HG02571 (cell line): ENCODE results near the gene ACSBG1.

Experiments
- ATAC-seq: cut with Tn5 transposase; IDR thresholded peaks from one replicate; pipeline ENCODE4 v1.9.1; 2021; ENCODE audit warnings: mild to moderate bottlenecking, moderate library complexity; ENCODE audit not compliant: unreplicated experiment

ACSBG1 gene

GRCh38 chr15:78223396-78224022 lies 10.9 kb downstream of the ACSBG1 start:
- ATAC-seq, result no peak

GRCh38 chr15:78222745-78223395 lies 11.5 kb downstream of the ACSBG1 start:
- no peak for ATAC-seq

GRCh38 chr15:78220713-78221112 lies 13.7 kb downstream of the ACSBG1 start:
- ATAC-seq, result no peak

DNA sequence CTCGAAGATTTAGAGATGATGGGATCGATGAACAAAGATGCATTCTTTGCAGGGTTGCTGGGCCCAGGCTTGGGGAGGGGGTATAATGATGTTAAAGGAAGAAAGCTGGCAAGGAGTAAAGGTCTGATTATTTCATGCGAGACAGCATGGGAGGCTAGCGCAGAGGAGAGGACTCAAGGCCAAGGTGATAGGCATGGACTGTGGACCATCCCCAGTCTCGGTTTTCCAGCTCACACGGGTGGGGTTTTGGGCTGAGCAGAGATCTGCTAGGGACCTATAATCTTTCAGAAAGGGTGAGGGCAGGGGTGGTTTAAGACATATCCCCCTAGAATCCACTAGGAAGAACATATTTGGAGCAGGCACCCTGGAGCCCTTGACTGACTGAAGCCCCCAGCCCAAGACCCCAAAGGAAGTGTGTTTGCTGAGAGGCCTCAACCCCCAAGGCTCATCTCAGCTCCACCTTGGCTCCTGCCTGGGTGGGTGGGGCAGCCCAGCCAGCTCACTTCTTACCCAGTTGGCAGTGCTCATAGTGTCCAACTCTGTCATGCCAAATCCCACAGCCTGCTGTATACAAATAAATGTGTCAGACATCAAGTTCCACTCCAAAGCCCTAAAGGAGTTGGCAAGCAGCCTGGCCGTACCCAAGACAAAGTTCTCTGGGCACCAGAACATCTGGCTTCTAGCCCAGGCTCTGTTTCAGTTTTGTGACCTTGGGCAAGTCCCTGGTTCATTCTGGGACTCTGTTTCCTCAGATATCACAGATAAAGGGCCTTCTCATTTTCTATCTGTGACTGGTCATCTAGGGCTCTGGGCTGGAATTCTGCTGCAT lies 17.9 kb downstream of the ACSBG1 start:
- no peak for ATAC-seq

DNA sequence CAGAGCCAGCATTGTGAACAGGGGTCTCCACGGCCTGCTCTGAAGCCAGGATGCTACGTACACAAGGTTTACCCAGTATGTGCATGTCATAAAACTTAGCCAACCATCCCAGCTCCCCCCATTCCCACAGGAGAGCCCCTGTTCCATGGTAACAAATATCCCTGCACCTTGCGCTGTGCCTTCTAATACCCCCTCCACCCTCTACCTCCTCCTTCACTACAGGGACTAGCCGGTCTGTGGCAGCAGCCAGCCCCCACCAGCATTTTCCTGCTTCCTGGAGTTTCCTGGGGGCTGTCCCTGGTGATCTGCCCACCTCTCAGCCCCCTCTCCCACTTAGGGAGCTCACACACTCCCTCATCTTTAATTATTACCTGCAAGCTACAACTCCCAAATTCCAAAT lies 20.4 kb downstream of the ACSBG1 start:
- no peak for ATAC-seq

GRCh38 chr15:78213425-78213750 lies 21.0 kb downstream of the ACSBG1 start:
- no peak for ATAC-seq

DNA sequence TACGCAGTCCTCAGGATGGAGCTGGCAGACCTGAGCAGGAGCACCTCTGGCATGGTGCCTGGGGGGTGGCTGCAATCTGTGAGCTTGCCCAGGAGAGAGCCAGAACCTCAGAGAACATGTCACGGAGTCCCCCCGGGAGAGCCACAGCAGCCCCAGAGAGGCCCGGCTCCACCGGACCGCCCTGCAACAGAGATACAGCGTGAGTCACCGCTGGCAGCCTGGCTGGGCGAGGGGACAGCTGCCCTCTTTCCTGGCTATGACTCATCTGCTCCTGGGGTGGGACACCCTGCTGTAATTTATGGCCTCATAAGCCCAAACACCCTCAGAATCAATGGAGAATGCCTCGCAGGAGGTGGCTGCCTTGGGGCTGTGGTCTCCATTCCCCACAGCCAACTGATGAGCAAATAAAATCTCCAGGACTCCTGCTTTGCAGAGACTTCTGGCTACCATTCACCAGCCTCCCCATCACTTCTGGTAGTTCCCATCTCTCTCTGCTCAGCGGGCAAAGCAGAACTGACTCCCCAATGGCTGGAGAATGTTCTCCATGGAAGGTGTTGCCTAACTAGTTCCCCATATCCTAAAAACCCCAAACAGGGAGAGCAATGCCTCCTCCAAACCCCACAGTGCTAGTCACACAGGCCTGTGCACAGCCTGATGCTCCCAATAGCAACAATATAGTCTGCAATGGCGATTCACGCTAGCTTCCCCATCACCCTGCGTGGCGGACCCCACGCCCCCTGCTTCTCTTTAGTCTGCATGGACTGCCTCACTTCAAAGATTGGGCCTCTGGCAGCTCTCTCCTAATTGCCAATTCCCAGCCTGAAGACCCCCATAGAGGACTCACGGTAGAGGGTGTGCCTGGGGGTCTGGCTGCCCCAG lies 21.6 kb downstream of the ACSBG1 start:
- no peak for ATAC-seq

DNA sequence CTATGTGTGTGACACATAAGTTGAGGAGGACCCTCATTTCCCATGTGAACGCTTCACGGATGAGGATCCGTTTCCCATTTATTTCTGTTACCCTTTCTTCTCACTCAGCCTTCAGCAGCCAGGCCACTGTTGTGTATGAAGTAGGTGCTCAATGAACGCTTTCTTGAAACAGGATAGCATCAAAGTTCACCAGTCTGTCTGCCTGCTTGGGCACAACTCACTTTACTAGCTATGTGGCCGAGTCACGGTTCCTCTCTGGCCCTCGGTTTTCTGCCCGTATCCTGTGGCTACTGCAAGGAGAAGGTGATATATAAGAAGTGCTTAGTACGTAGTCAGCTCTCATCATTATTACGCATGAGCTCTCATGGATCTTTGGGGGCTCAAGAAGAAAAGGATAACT lies 22.4 kb downstream of the ACSBG1 start:
- no peak for ATAC-seq

DNA sequence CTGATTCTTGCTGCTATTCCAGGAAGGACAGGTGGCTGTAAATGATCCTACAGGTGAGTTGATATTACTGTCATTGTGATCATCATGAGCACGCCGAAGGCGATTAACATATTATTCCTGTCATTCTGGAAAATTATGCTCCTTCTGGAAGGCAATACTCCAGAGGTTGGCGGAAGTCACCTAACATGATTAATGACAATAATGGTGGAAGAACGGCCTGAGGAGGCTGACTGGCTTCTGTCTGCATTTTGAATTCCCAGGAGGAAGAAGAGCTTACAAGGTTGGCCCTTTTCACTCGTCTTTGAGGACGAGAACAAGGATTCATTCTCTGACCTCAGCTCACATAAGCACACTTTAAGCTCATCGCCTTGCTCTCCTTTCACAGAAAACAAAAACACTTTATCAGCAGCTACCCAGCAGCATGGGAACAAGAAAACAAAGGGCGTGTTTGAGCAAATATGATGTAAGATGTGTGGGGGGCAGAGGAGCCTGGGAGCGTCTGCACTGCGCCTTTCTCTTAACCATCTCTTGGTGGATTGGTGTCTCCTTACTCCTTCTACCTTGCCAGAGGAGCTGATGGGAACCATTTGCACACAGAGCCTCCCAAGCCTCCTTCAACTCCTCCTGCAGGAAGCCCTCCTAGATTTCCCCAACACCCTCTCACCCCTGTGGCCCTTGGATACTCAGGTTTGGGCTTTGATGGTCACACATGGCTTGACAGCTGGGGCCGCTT lies 23.0 kb downstream of the ACSBG1 start:
- no peak for ATAC-seq

DNA sequence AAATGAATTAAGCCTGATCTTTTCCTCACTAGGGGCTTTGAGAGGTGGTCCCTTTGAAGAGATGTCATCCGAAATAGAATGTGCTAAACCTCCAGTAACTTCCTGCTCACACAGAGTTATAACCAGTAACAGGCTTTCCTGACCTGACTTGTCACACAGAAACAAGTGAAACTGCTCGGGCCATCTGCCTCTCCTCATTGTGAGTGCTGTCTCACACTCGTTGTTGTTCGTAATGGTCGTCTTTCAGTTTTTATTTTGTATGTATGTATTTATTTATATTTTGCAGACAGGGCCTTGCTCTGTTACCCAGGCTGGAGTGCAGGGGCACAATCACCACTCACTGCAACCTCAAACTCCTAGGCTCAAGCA lies 24.0 kb downstream of the ACSBG1 start:
- ATAC-seq, result no peak

DNA sequence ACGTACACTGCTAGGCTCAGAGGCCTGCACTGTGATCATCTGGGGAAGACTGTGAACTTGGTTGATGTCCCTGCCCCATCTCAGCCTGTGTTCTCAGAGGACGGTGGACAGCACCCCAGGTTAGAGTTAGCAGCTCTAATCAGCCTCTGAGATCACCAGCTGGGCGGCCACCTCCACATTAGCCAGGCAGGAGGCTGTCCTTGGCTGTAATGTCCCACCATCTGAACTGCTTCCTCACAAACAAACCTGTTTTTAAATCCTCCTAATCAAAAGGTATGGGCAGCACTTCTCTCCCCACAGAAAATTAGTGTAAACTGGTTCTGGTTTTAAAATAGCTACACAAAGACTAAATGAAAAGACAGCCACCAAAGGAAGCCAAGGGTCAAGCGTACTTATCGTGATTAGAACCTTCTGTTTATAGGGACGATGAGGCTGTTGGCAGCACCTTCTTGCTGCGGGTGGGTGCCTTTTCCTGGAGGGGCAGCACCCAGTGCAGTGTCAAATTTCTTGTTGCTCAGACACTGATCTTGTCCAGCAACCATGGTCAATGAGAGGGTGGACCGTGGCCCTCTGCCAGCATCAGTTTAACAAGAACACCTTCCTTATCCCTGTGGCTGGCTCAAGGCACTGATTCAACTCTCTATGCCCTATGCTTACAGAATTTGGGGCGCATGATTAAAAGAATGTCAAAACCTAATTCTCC lies 24.6 kb downstream of the ACSBG1 start:
- ATAC-seq, result no peak

GRCh38 chr15:78208887-78209645 lies 25.3 kb downstream of the ACSBG1 start:
- no peak for ATAC-seq

DNA sequence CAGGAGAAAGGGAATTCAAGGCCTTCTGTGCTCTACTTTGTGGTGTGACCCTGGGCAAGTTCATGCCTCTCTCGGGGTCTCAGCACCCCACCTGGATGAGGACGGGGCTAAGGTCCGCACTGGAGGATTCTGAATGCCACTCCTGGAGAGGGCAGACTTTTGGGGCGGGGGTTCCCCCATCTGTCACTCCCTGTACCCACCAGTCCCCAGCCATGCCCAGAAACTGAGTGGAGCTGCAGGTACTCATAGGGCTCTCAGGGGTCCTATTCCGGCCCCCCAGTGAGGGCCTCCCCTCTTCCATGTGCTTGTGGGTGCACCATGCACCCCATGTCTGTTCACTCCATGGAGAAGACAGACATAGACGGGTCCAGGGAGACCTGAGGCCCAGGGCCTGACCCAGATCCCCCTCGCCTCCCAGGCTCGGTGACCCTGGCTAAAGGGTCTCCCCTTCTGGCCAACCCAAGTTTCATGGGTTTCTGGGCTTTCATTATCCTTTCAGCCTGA lies 26.0 kb downstream of the ACSBG1 start:
- no peak for ATAC-seq

DNA sequence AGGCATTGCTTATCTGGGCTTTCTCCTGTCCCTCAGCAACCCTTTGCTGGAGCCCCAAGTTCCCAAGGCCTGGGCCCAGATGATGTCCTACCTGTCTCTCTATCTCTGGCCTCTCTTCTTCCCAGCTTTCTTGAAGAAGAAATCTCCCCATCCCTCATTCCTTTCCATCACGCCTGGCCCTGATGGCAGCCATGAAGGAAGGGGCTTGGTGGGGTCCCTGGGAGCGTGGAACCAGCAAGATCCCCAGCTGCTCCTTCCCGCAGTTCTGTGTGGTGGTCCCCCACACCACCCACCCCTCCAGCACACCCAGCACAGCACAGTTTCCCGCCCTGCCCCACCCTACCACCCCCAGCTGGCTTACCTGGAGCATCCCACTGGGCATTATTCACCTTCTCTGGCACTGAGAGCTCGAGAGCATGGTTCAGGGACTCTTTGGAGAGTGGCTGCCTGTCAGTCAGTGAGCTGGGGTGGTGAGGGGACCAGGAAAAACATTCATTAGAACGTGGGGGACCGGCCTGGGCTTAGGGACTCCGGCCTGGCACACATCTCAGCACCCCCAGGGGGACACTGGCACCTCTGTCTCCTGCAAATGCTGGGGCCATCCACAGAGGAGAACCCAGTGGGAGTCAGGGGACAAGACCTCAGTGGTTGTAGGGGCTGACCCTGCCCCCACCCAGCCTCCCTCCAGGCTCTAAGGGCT lies 26.6 kb downstream of the ACSBG1 start:
- no peak for ATAC-seq

- ATAC-seq, result no peak
These were observed 27.3 kb downstream of the ACSBG1 start for GRCh38 chr15:78207110-78207458.

- ATAC-seq, result no peak
These were observed 27.8 kb downstream of the ACSBG1 start for GRCh38 chr15:78206326-78207109.

DNA sequence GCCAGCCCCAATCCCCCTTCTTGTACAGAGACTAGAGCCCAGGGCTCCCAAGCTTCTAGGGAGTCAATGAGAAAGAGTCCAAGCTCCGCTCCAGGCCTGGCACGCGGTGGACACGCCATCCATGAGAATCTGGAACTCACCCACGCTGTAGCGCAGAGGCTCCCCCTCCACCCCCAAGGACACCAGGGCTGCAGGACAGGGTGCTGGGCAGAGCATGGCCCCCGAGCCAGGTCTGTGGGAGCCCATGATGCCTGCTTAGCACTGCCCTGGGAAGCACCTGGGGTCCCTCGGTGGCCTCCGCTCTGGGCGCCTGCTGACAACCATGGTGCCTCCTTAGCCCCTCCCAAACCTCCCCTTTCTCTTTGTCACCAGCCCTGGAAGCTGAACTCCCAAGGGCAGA lies 28.5 kb downstream of the ACSBG1 start:
- no peak for ATAC-seq

DNA sequence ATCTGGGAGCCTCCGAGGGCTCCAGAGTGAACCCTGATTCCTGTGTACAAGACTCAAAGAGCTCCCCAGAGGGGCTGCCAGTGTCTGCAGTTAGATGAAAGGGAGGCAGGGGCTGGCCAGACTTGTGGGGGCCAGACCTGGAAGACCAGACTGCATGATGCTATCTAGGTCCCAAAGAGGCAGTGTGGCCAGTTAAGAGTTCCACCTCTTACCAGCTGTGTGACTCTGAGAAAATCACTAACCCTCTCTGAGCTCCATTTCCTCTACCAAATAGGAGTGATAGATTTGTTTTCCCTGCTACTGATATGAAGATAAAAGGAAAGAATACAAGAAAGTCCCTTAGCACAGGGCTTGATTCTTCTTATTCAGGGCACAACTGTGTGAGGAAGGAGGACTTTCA lies 29.0 kb downstream of the ACSBG1 start:
- ATAC-seq, result no peak
